HCT116 (cell line): ENCODE data around the gene NEDD4L.
A peak's percentile ranks its signal among the peaks of the same experiment; 100 is the strongest.

Experiments
- JUND ChIP-seq: IDR thresholded peaks from 2 replicates; pipeline ENCODE4 v1.6.1; 2012
- POLR2A ChIP-seq: IDR thresholded peaks from 2 replicates; pipeline ENCODE4 v1.7.0; 2011; ENCODE audit warnings: borderline replicate concordance; ENCODE audit not compliant: insufficient read depth, insufficient read length; ENCODE audit errors: extremely low read depth
- POLR2AphosphoS5 ChIP-seq: IDR thresholded peaks from 2 replicates; pipeline ENCODE4 v1.6.1; 2011; ENCODE audit warnings: mild to moderate bottlenecking, low read depth, low read length, moderate library complexity
- ZFX ChIP-seq: fragments of 450-650 bp; IDR thresholded peaks from 2 replicates; pipeline ENCODE4 v1.6.1; 2017
- ZNF274 ChIP-seq: fragments of 200-500 bp; sonication (Bioruptor generic); IDR thresholded peaks from 2 replicates; pipeline ENCODE4 v1.6.1; 2014; ENCODE audit warnings: mild to moderate bottlenecking, low read depth, low read length, inconsistent platforms
- TF ChIP-seq, protein P1 (sequence below), 3 experiments: fragments of 200-600 bp in 1 of 3; sonication (generic) in 1 of 3; IDR thresholded peaks in 2 of 3; conservative IDR thresholded peaks in 1 of 3; 2 replicates each; pipeline ENCODE4 v1.5.1; 2012 to 2017; ENCODE audit warnings: low read depth in 2 of 3, low read length in 2 of 3, antibody characterized with exemption in 1 of 3, borderline replicate concordance in 1 of 3, control low read depth in 1 of 3, mild to moderate bottlenecking in 1 of 3, mixed read lengths in 1 of 3, mixed run types in 1 of 3, moderate library complexity in 1 of 3; ENCODE audit not compliant: insufficient read depth in 1 of 3
- TF ChIP-seq, protein P2 (sequence below): IDR thresholded peaks from 2 replicates; pipeline ENCODE4 v1.6.1; 2012; ENCODE audit warnings: low read depth

DNA sequence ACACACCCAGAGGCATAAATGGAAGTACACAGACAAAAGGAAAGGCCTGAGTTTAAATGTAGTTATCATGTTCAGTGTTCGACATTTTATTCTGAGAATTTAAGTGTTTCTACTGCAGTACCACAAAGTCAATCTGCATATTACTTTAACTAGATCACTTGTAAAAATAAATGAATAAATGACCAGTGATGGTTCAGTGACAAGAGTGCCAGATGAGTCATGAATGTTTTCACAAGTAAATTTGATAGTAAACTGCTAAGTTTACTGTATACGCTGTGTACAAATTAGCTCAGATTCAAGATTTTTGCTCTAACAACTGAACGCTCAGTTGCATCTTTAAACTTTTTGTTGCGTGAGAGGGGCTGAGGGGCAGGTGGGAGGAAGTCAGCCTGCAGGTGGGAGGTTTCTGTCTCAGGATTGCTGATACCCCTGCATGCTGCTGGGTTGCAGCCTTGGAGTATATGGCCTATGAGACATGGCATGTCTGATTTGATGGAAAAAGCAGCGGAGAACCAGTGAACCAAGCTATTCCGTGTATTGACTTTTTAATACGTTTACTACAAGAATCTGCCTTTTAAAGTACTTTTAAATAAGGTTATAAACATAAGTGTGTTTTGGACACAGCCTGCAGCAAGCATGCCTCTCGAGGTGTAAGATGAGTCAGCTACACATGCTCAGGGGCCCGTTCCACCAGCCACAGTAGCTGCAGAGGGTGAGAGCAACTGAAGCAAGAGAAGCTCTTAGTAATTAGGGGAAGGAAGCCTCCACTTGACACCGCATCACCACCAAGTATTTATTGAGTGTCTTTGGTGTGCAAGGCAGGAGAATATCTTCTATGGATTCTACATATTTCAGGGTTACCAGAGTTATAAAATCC is 245.1 kb downstream of the NEDD4L start:
- TF ChIP-seq ZFX, result no peak
- TF ChIP-seq POLR2A, result no peak
- TF ChIP-seq, protein P1, sequence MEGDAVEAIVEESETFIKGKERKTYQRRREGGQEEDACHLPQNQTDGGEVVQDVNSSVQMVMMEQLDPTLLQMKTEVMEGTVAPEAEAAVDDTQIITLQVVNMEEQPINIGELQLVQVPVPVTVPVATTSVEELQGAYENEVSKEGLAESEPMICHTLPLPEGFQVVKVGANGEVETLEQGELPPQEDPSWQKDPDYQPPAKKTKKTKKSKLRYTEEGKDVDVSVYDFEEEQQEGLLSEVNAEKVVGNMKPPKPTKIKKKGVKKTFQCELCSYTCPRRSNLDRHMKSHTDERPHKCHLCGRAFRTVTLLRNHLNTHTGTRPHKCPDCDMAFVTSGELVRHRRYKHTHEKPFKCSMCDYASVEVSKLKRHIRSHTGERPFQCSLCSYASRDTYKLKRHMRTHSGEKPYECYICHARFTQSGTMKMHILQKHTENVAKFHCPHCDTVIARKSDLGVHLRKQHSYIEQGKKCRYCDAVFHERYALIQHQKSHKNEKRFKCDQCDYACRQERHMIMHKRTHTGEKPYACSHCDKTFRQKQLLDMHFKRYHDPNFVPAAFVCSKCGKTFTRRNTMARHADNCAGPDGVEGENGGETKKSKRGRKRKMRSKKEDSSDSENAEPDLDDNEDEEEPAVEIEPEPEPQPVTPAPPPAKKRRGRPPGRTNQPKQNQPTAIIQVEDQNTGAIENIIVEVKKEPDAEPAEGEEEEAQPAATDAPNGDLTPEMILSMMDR (IDR thresholded peaks at IDR 0.05 in 2 of 3, conservative IDR thresholded peaks at IDR 0.05 in 1 of 3; ENCODE audit: borderline replicate concordance in 1 of 3, insufficient read depth in 1 of 3, low read depth in 2 of 3, low read length in 2 of 3), result no peak
- TF ChIP-seq JUND, result peak; percentile 57; the same call in 1 of the 2 replicates
- no peak for TF ChIP-seq POLR2AphosphoS5
- TF ChIP-seq ZNF274, result no peak
- TF ChIP-seq, protein P2, sequence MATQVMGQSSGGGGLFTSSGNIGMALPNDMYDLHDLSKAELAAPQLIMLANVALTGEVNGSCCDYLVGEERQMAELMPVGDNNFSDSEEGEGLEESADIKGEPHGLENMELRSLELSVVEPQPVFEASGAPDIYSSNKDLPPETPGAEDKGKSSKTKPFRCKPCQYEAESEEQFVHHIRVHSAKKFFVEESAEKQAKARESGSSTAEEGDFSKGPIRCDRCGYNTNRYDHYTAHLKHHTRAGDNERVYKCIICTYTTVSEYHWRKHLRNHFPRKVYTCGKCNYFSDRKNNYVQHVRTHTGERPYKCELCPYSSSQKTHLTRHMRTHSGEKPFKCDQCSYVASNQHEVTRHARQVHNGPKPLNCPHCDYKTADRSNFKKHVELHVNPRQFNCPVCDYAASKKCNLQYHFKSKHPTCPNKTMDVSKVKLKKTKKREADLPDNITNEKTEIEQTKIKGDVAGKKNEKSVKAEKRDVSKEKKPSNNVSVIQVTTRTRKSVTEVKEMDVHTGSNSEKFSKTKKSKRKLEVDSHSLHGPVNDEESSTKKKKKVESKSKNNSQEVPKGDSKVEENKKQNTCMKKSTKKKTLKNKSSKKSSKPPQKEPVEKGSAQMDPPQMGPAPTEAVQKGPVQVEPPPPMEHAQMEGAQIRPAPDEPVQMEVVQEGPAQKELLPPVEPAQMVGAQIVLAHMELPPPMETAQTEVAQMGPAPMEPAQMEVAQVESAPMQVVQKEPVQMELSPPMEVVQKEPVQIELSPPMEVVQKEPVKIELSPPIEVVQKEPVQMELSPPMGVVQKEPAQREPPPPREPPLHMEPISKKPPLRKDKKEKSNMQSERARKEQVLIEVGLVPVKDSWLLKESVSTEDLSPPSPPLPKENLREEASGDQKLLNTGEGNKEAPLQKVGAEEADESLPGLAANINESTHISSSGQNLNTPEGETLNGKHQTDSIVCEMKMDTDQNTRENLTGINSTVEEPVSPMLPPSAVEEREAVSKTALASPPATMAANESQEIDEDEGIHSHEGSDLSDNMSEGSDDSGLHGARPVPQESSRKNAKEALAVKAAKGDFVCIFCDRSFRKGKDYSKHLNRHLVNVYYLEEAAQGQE, result no peak
